ENCODE measurements around the gene TCTN1.

DNA sequence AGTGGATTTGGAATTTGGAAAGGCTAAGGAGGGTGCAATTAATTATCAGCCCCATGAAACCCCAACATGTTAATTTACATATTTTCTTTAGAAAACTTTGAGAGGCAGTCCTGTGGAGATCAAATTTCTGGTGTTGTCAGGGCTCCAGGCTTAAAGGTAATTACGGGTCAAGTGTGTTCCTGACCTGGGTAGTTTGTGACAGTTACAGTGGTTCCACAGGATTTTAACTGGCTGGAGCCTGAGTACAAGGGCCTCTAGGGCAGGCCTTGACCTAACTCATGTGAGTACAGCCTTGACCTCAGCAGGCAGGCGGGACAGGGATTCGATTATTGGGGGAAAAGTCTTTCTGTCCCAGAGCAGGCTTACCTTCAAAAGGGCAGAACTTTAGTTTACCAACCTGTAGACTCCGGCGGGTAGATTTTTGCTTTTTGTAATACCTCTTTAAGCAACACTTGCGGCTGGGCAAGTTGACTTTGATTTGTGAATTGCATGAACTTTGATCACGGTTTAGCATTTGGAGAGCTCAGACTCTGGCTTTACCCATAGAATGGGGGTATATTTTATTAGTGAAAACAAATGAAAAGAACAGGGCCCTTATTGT is 22.4 kb upstream of the TCTN1 start:
- TF ChIP-seq, protein P1, sequence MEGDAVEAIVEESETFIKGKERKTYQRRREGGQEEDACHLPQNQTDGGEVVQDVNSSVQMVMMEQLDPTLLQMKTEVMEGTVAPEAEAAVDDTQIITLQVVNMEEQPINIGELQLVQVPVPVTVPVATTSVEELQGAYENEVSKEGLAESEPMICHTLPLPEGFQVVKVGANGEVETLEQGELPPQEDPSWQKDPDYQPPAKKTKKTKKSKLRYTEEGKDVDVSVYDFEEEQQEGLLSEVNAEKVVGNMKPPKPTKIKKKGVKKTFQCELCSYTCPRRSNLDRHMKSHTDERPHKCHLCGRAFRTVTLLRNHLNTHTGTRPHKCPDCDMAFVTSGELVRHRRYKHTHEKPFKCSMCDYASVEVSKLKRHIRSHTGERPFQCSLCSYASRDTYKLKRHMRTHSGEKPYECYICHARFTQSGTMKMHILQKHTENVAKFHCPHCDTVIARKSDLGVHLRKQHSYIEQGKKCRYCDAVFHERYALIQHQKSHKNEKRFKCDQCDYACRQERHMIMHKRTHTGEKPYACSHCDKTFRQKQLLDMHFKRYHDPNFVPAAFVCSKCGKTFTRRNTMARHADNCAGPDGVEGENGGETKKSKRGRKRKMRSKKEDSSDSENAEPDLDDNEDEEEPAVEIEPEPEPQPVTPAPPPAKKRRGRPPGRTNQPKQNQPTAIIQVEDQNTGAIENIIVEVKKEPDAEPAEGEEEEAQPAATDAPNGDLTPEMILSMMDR (IDR thresholded peaks at IDR 0.05): no peak
- no peak for TF ChIP-seq POLR2A (IDR thresholded peaks at IDR 0.05)

Measured in vagina (tissue), 2 donors.